NCI-H128 (cell line): ENCODE data around the gene ZNF511.

Experiments
- DNase-seq: peaks from one replicate; lab custom pipeline; 2025; ENCODE audit not compliant: unreplicated experiment; lab: John Stamatoyannopoulos, UW

The ZNF511 gene

DNA sequence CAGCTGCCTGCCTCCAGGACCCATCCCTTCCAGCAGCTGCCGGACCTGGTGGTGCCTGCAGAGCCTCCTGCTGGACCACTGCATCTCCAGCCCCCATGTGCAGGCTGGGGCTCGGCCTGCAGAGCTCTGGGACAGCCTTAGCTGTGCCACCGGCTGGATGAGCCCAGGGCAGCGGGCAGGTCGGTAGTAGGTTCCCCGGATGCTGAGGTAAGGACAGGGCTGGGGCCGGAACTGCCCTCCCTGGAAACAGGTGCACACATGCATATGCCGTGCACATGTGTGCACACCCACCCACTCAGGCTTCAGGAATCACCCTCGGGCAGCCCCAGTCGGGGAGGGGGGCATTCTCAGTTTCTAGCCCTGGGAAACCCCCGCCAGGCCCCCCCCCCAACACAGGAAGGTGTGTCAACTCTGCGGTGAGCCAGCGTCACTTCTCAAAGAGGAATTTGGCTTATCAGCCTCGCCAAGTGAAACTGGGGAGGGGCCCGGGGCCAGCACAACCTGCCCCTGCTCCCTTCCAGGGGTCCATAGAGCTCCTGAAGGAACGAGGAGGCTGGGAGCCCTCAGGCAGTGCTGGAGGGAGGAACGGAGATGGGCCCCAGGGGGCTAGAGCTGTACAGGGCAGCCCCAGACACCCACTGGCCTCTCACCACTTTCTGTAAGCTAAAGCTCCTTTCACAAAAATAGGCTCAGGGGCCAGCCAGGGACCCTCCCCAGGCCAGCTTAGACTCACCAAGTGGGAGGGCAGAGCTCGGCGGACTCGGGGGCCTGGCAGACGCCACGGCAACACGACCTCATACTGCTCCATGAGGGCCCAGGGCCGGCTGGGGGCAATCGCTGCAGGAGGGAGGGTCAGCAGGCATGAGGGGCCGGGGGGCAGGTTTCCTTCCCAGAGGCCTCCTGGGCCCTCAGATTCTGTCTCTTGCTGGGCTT, 33.7 kb upstream of the ZNF511 start:
- no peak for DNase-seq

DNA sequence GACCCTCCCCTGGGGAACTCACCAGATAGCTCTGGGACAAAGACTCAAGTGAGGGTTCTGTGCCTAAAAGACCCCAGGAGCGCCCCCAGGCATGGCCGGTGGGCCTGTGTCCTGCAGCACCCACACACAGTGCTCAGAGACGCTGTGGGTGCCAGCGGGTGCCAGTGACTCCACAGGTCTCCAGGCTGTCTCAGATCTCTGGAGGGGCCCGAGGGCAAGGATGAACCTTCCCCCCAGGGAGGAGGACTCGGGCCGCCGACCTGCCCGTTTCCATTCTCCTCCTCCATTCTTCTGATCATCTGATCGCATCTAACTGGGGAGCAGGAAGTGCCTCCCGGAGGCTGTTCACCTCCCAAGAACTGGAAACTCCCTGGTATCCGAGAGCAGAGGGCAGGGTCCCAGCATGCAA, 33.0 kb upstream of the ZNF511 start:
- no peak for DNase-seq

DNA sequence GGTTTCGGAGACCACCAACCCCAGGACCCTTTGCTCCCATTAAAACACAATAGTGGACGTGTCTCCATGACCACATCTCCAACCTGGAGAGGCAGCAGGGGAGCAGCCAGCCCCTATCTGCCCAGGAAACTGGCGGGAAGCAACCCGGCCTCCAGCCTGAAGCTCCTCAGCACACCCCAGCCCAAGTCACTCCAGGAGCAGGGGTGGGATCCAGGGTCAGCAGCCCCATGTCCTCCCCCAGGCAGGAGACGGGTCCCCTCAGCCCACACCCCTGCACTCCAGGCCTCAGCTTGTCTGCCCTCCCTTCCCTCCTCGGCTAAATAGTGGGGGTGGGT, 32.6 kb upstream of the ZNF511 start:
- no peak for DNase-seq

DNA sequence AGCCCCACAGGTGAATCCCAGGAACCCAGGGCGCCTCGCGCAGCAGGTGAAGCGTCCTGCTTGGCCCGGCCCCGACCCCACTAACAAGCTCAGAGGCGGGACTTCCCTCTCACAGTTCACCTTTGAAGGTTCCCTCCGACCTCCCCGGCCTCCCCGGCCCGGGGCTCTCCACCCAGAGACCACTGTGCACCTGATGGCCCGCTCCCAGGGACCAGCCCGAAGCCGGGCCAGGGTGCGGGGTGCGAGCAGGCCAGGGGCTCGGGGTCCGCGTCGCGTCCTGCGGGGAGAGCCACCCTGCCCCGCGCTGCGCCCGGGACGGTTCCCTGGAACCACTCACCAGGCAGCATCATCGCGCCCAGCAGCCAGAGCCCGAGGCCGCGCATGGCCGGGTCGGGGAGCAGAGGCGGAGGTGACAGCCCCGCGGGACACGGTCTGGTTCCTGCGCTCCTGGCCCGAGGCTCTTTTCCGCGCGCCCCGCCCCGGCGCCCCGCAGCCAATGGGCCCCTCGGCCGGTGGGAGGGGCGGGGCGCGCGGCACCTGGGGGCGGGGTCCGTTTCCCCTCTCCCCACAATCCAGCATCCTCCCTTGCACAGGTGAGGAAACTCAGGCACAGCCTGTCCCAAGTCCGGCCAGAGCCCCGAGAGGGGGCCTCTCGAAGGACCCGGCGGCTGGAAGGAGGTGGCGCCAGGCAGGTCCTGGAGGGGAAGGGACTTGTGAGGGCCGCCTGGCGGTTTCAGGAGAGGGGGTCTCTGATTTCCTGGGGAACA, 32.1 kb upstream of the ZNF511 start, which contains the start of gene ADAM8:
Gene ADAM8 (minus strand): TSS at position 434 of the 767 bp plus-strand sequence. CDS start 51 bp downstream, at position 383.
- no peak for DNase-seq

DNA sequence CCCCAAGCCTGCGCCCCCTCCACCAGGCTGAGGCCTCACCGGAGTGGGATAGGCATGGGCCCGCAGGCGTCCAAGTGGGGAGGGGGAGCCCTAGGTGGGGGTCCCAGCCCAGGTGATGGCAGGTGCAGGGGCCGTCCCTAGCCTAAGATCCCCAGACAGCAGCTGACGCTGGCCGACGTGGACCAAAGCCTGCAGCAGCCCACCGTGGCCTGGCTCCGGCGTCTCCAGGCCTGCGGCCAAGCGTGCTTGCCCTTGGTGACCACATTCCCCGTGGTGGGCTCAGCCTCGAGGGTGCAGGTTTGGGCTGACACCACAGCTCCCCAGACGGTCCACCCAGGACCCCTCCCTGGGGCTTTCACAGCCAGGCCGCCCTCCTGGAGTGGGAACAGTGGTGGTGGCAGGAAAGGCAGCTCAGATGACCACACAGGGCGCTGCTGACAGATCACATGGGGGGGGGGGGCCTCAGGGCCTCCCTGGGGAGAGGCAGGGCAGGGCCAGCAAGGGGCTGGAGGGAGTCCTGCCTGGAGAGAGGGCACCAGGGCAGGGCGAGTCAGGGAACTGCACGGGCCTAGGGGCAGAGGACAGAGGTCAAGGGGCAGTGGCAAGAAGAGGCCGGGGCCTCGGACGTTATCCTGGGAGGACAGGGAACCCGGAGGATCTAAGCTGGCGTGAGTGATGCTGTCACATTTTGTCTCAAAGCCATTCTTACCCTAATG, 31.3 kb upstream of the ZNF511 start:
- DNase-seq: no peak

DNA sequence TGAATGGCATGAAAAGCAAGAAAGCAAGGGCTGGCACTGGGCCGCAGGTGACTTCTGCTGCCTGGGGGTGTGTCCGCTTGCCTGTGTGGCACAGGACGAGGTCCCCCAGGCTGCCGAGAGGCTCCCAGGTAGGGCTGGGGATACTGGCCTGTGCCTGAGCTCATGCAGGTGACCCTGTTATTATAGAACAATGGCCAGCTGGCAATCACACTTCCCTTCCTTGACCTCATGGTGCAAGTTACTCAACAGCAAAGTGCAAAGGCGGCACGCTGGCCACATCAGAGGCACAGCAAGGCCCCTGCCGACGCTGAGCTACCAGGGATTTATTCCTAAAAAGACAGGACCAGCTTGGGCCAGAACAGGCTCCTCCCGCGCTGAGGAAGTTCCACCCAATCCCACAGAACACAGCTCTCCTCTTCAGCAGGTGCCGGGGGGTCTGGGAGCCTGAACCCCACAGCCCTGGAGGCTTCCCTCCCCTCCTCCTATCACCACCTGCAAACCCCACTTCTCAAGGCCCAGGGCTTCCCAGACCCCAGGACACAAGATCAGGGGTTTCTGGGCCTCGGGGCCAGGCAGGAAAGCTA, 30.6 kb upstream of the ZNF511 start:
- no peak for DNase-seq

DNA sequence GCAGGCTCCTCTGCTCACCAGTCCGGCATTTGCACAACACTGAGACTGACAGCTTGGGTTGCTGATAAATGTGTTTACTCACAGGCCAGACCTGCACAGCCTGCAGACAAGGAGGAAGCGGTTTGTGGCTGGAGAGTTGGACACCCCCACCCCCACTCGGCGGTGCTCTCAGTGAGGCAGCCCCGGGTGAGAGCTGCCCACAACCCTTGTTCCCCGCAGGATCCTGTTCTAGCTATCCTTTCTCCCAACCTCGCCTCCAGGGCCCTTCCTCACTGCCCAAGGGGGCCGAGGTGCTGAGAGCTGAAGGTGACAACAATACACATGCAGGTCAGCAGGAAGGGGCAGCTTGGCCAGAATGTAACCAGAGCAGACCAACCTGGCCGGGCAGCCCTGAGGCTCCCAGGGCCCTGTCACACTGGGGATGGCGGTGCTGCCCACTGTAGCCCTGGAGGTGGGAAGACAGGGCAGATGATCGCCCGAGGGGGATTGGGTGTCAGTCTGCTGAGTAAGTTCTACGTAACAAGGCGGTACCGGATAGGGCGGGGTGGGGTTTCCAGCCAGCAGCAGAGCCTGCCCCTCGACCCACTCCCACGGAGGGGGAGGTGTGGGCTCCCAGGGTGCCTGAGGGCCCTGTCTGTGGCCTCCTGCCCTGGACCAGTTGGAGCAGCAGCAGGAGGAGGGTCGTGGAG, 30.0 kb upstream of the ZNF511 start:
- no peak for DNase-seq

DNA sequence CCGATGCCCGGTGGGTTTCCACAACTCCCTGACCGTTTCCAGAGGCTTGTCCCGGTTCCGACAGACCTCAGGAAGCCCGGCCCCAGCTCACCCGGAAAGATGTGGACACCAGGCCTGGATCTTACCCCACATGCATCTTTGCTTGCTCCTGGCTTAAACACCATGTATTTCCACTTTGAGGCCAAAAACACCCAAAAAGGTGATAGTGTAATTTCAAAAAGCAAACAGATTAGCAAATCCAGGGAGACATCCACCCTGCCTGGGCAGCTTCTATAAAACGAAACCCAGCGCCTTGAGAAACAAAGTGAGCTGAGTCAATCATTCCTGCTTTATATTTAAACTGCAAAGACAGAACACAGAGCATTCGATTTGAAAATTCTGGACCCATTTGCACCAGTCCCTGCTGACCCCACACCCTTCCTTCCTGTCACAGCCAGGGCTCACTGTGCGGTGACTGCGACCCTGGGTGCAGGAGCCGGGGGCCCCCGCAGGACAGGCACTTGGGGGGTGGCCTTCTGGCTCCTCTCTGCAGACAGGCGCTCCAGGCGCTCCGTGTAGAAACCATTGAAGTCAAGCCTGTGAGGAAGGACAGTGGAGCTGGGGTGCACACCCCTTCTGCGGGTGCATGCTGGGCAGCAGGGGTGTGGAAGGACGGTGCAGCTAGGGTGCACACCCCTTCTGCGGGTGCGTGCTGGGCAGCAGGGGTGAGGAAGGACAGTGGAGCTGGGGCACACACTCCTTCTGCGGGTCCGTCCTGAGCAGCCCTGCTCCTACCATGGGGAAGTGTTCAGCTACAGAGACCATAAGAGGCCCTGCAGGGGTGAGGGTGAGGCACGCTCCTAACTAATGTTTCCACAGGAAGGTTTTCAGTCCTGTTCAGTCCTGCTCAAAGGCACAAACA, 29.1 kb upstream of the ZNF511 start:
- DNase-seq: no peak

DNA sequence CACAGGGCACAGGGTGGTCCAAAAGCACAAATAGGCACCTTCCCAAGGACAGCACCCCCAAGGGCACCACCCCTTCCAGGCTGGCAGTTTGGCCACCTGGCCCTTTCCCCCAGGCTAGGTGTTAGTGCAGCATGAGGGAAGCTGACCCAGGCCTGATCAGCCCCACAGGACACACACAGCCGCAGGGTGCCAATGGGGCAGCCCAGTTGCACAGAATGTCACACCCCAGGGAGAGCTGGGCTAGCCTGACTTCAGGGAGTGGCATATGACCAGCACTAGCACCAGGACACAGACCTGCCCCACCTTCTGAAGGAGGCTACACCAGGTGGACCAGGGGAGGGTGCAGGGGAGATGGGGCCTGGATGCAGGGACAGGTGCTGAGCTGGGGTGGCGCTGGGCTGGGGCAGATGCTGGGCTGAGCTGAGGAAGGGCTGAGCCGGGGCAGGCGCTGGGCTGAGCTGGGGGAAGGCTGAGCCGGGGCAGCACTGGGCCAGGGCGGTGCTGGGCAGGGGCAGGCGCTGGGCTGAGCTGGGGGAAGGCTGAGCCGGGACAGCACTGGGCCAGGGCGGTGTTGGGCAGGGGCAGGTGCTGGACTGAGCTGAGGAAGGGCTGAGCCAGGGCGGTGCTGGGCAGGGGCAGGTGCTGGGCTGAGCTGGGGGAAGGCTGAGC, 28.2 kb upstream of the ZNF511 start:
- DNase-seq: no peak

DNA sequence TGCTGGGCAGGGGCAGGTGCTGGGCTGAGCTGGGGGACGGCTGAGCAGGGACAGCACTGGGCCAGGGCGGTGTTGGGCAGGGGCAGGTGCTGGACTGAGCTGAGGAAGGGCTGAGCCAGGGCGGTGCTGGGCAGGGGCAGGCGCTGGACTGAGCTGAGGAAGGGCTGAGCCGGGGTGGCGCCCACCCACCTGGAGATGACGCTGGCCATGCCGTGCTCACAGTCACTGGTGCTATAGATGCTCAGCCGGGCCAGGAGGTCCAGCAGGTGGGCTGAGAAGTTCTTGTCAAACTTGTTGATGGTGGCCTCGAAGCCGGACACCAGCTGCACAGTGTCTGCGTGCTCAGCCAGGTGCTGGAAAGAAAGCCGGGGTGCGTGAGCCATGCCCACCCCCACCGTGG, 27.6 kb upstream of the ZNF511 start:
- DNase-seq: no peak

DNA sequence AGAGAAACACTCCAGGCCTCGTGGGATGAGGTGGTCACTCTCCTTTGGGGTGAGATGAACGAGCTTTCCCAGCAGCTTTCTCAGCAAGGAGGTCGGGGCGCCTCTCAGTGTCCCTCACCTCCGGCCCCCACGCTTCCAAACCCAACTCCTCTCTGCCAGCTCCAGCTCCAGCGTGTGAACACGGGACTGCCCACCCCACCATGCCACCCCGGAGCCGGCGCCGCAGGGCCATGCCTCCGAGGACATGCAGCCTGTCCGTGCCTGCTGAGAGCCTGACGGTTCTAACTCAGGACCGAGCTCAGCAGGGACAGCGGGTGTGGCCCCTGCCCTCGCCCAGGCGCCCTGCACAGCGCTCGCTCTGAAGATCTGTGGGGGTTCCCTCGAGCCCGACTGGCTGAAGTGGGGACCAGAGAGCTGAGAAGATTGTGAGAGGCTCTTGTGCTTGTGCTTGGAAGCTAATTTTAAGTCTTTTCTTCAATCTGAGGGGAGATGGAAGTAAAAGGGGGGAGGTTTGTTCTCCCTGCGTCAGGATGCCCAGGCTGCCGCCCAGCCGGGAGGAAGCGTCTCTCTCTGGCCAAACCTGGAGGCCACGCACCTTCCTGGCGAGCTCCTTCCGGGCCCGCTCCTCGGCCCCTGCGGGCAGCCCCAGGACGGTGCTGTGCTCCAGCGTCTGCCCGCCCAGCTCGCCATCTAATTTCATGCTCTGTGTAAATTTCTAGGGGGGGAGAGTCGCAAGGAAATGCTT, 26.9 kb upstream of the ZNF511 start:
- no peak for DNase-seq

DNA sequence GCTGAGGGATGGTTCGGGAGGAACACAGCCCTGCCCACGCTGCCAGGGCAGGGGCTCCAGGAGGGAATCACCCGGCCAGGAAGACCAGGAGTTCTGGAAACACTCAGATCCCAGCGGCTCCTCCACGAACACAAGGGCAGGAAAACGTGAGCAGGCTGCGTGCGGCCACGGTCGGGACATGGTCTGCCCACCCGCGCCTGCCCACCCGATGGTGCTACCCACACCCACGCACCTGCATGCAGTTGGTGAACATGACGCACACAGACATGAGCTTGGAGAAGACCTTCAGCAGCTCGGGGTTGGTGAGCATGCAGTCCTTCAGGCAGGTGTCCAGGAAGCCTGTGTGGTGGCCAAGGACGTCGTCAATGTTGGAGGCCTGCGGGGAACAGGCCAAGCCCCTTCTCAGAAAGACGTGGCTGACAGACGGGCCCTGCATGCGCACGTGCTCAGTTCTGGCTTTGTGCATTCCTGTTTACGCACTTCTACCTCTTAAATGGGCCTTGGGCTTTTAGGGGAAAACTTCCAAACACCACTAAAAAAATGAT, 25.8 kb upstream of the ZNF511 start:
- no peak for DNase-seq

DNA sequence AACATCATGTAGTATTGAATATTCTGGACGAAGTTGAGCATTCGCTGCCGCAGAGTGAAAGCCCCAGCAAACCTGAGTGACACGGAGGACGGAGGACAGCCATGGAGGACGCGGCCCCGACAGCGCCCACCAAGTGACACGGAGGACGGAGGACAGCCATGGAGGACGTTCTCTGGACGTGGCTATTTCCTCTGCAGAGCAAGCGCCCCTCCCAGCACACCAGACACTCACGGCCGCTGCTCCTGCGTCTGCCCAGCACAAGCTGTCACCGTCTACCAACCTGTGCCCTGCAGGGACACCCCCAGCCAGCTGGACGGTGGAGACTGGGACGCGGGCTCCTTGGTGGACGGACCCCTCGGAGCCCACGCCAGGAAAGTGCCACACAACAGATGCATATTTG, 24.8 kb upstream of the ZNF511 start:
- DNase-seq: no peak

DNA sequence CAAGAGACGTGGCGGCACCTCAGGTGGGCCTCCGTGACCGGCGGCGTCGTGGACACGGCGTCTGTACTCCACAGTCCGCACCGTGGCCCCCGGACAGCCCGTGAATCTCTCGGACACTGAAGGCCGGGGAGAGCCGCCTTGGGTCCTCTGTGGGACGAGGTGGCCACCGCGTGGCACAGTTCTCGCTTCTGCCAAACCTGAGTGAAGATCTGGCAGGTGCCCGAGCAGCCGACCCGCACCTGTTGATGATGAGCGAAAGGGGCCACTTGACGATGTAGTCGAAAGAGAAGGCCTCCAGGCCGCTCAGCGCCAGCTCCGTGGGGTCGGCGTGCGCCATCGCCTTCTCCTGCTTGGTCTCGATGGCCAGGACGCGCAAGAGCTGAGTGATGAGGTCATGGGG, 23.5 kb upstream of the ZNF511 start:
- DNase-seq: no peak

DNA sequence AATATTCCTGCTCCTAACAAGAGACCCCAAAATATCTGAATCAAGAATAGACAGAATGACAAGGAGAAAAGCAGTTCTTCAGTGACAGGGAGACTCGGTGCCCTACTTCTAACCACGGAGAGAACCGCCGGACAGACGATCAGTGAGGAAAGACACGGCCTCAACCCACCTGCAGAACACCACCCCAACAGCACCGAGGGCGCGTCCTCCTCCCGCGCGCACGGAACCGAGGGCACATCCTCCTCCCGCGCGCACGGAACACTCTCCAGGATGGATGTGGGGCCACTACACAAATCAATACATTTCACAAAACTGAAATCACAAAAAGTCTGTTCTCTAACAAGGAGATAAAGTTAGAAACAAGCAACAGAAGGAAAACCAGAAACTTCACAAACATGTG, 22.3 kb upstream of the ZNF511 start:
- no peak for DNase-seq

DNA sequence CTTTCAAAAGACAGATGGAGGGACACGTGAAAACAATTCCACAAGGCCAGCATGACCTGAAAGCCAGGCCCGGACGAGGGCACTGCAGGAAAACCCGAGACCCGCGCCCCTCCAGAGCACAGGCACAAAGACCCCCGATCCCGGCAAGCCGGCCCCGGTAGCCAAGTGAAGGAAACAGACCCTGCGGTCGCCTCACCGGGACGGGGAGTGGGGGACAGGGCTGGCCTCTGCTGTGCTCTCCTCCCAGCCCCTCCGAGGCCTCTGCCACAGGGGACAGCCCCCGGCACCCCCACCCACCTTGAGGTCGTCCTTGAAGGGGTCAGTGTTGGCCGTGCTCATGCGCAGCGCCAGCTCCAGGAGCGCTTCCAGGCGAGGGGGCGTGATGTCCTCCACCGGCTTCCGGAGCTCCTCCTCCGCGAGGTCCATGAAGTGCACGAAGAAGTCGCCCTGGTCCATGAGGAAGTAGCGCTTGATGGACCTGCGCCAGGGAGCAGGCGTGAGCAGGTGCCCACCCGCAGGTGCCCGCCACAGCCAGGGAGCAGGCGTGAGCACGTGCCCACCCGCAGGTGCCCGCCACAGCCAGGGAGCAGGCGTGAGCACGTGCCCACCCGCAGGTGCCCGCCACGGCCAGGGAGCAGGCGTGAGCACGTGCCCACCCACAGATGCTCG, 20.7 kb upstream of the ZNF511 start:
- no peak for DNase-seq

DNA sequence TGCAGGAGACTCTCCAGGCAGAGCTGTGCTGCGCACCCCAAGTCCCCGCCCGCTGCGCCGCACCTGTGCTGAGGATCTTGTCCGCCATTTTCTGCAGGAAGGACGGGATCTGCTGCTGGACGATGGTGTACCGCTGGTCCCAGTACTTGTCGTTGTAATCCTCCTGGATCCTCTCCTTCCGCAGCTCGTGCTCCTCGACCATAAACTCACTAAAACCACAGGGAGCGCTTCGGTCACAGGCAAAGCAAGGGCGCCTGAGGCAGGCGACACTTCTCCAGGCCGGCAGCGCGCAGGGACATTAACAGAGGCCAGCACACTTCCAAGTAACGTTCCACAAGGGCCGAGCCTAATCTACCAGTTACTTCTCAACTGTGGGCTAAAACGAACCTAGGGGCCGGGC, 19.0 kb upstream of the ZNF511 start:
- DNase-seq: no peak
